ENCODE data around the gene STBD1.

- TF ChIP-seq CTCF (IDR thresholded peaks at IDR 0.05) (no peak), POLR2A (IDR thresholded peaks at IDR 0.05) (no peak)
Measured at GRCh38 chr4:76307660-76308014, 1.1 kb downstream of the STBD1 start.

All from esophagus squamous epithelium (tissue), 4 donors.